Measurements from ENCODE around the gene SFXN3. TPM values are rescaled to one million over a fixed set of nuclear protein-coding genes. Genes with fewer than 3 reads are reported as not detected.
"Not testable (repeated sequence)": the region's sequence is repeated elsewhere in the genome, so short reads cannot be mapped to it uniquely, and the experiment has no call there.

The SFXN3 gene
- total RNA-seq, 1 donor from 2014 or later: 61.8 TPM

DNA sequence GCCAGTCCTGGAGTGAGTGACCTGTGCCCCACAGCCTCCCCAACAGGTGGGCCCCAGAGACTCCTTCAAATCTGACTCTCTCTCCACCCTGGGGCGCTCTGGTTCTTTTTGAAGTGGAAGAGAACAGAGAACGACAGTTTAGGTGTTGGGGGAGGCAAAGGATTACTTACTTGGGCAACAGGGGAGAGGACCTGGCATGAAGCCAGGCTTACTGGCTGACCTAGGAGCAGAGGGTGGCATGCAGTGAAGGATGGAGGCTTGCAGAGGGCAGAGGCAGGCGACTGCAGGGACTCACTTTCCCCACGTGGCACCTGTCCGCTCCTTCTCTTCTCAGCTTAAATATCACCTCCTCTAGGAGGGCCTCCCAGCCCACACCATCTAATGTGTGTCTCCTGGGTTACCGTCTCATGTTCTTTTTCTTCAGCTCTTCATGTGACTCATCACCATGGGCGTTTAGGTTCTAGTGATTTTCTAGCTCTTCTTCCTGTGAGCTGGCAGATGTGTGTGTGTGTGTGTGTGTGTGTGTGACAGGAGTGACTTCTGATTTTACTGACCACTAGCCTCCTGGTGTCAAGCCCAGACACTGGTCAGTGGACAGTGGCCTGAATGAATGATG lies 16.0 kb upstream of the SFXN3 start:
- DNase-seq (ENCODE audit: low read depth, low spot score): no peak

DNA sequence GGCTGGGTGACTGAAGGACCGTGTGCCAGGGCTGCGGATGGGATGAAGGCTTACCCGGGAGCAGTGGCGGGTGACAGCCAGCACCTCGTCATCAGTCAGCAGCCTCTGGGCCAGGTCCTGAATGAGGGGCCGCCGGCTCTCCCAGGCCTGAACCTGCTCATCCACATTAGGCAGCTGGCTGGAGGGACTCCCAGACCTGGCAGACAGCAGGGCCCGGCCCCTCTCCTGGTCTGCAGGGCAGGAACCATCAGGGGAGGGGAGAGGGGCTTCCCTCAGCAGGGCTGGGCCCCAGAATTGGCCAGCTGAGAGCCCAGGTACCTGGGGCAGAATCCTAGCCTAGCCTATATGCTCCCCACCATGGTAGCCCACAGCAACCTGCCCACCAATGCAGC lies 15.5 kb upstream of the SFXN3 start:
- no peak for DNase-seq (ENCODE audit: low read depth, low spot score)

DNA sequence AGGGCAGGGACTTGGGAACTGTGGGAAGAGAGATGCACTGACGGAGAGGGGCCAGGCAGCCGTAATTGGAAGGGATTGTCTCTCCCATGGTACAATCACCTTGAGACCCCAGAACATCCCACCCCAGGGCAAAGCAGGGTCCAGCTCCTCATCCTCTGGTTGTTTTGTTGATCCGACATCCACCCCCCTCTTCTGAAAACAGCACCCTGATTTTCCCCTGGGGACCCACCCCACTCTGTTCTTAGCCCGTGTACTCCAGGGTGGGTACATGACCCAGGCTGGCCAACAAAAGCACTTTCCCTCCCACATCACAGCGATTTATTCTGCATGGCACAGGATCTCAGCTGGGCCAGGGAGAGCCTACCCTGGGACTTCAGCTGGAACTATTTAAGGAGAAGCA lies 14.2 kb upstream of the SFXN3 start:
- DNase-seq (ENCODE audit: low read depth, low spot score): no peak

DNA sequence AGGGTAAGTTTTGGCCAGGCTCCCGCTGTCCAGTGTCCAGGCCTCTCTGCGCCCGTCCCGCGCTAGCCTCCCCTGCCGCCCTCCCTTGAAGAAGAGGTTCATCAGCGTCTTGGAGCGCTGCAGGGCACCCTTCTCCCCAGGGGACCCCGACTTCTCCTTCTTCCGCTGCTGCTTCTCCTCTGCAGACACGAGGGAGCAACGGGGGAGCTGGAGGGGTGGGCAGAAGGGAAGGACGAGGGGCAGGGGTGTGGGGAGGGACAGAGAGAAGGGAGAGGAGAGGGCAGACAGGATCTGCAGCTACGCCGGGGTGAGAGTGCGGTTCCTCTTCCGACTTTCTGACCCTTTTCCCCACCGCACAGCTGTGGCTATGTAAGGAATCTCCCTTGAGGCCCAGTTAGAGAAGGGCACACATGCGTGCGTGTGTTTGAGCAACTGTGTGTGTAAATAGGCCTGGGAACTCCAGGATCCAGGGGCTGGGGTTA lies 12.9 kb upstream of the SFXN3 start:
- DNase-seq (ENCODE audit: low read depth, low spot score): no peak

DNA sequence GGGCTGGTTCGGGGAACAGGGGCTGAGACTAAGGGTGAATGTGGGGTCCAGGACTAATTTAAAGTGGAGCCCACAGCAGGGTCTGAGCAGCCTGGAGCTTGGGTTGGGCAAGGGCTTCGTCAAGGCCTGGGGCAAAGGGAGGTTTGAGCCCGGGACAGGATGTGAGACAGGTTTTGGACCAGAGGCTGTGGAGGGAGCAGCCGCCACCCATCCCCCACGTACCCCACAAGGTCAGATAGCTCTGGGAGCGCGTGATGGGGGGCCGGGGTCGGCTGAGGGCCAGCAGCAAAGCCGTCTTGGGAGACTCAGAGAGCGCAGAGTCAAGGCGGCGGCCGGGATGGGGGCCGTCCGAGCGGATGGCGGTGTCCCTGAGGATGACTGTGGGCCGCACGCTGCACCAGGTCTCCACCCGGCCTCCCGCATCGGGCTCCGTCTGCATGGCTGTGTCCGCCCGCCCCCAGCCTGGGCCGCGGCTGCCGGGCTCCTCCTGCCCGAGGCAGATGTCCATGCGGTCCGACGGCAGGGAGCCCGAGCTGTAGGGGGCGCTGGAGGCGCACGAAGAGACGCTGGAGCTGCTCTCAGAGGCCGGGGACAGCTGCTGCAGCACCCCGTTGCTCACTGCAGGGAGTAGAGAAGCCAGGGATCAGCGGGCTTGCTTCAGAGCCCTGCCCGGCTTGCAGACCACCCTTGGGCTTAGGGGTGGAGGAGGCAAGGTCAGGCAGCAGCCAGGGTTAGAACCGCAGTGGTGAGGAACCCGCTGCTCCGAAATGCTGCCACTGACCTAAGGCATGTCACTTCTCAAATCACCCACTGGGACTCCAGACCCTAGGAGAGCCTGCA lies 12.2 kb upstream of the SFXN3 start:
- no peak for DNase-seq (ENCODE audit: low read depth, low spot score)

DNA sequence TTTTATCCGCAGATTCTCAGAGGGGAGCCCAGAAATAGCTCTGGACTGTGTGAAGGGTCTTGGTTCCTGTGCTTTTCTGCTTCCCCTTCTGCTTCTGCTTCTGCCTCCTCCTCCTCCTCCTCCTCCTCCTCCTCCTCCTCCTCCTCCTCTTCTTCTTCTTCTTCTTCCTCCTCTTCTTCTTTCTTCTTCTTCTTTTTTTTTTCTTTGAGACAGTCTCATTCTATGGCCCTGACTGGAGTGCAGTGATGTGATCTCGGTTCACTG lies 11.7 kb upstream of the SFXN3 start:
- no peak for DNase-seq (ENCODE audit: low read depth, low spot score)

DNA sequence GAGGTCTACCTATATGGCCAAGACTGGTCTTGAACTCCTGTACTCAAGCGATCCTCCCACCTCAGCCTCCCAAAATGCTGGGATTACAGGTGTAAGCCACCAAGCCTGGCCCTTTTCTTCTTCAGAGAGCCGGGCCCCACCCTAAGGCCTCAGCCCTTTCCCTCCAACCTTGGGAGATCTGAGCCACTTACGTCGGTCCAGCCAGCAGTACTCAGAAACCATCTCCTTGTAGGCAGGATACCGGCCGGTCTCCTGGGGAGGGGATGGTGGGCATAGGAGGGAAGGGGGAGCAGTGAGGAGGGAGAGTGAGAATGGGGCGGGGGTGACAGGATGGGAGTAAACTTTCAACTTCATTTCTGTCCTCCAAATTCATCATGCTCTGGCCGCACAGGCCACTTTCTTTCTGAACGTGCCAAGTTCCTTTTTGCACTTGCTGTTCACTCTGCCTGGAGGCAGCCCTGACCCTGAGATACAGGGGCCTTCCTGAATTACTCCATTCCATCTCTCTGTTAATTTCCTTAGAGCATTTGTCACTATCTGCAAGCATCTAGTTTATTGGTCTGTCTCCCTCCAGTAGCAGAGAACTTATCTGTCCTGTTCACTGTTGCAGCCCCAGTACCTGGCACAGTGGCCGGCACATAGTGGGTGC lies 10.5 kb upstream of the SFXN3 start:
- DNase-seq (ENCODE audit: low read depth, low spot score): no peak

DNA sequence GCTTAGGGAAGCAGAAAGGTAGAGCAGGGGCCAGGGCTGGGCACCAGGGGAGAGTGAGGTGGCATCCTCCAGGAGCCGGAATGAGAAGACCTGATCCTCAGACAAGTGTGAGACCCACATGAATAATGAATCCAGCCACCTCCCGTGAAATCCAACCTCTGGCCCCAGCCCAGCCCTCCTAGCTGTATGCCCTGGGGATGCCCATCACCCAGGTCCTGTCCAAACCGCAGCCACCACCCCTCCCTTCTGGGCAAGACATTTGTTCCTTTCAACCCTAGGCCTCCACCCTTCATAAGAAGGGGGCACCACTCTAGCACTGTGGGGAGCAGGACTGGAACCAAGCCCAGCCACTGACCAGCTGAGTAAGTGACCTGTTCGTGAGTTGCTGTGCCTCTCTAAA lies 9.8 kb upstream of the SFXN3 start:
- DNase-seq (ENCODE audit: low read depth, low spot score): no peak

DNA sequence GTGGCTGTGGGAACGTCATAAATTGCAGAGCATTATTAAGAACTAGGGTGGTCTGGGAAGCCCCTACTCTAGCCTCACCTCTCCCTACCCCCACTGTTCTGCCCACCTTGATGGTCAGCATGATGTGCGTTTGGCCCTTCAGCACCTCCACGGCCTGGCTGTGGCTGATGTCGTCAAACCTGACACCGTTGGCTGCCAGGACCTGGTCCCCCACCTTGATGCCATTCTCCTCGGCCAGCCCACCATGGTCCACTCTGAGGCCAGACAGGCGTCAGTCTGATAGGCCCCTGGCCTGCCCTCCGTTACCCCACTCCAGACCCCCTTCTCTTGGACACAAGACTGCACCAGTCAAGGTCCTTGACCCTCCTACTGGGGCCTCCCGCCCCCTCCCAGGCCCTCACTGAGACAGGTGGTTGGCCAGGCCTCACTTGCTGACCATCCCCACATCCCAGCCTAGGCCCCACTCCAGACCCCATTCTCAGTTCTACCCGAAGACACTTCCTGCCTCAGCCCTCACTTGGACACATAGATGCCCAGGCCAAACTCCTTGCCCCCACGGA lies 9.3 kb upstream of the SFXN3 start:
- DNase-seq (ENCODE audit: low read depth, low spot score): no peak

DNA sequence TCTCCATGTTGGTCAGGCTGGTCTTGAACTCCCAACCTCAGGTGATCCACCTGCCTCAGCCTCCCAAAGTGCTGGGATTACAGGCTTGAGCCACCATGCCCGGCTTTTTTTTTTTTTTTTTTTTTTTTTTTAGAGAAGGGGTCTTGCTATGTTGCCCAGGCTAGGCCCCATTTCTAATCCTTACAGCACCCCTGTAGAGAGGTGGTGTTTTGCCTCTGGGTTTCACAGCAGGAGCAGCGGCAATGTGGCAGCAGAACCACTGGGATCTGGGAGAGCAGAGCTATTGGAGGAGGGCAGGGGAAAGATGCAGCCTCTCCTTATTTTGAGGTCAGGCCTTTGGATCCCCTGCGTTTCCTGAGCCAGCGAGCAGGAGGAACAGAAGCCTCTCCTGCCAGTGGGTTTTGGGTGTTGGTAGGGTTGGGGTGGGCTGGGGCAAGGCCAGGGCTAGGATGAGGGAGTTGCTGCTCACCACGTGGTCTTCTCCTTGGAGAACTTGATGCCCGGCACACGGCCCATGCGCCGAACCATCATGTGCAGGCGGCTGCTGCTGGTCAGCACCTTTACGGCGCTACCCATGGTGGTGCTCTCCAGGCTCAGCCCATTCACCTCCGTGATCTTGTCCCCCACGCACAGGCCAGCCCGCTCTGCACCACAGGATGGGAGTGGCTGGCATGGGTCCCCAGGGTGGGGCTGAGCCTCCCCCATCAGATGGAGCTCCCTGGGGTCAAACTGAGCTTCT lies 7.9 kb upstream of the SFXN3 start:
- no peak for DNase-seq (ENCODE audit: low read depth, low spot score)

DNA sequence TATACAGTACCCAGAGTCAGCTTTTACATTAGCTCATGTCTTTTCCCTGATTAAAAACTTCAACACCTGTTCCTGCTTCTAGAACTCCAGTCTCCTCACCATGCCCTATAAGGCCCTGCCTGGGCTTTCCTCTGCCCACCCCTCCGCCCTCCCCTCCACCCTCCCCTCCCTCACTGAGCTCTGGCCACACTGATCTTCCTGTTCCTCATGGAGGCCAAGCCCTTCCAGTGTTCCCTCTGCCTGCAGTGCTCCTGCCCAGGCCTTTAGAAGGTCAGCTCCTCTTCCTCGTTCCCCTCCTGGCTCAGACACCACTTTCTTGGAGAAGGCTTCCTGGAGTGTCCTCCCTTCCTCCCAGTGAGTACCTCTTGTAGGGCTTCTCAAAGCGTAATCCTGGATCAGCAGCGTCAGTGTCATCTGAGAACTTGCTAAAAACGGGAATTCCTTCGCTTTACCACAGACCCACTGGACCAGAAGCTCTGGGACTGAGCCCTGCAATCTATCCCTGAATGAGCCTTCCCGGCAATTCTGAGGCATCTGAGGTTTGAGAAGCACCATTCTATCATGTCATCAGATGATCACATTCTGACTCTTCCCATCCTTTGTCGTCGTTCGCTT lies 3.8 kb upstream of the SFXN3 start:
- no peak for DNase-seq (ENCODE audit: low read depth, low spot score)

DNA sequence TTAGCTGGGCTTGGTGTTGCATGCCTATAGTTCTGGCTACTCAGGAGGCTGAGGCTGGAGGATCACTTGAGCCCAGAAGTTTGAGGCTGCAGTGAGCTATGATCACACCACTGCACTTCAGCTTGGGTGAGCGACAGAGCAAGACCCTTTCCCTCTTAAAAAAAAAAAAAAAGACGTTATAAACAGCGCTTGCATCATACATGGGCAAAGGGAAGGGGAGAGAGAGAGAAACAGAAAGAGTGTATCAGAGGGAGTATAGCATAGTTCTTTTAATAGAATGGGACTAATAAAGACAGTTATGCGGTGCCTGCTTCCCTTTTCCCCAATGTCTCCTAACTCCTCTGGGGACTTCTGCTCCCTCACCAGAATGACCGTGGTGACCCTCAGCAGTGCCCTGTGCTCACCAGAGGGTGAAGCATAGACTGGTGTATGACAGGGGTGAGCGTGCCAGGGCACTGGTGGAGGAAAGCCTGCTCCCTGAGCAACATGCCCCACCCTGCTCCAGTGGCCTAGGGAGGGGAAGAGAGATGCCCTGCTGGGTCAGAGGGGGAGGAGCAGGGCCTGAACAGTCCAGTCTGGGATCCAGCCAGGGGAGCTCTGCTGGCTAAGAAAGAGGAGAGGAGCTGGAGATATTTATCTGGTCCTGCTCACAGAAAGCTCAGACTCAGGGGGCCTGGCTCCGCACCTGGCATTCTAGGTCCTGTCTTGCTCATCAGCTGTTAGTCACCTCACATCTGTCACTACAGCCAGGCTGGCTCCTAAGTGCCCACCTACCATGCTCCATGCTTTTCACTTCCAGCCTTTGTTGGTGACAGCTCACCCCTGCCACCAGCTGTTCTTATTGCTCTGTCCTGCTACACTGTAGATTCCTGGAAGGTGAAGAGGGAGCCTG lies 2.3 kb upstream of the SFXN3 start:
- DNase-seq (ENCODE audit: low read depth, low spot score): no peak

DNA sequence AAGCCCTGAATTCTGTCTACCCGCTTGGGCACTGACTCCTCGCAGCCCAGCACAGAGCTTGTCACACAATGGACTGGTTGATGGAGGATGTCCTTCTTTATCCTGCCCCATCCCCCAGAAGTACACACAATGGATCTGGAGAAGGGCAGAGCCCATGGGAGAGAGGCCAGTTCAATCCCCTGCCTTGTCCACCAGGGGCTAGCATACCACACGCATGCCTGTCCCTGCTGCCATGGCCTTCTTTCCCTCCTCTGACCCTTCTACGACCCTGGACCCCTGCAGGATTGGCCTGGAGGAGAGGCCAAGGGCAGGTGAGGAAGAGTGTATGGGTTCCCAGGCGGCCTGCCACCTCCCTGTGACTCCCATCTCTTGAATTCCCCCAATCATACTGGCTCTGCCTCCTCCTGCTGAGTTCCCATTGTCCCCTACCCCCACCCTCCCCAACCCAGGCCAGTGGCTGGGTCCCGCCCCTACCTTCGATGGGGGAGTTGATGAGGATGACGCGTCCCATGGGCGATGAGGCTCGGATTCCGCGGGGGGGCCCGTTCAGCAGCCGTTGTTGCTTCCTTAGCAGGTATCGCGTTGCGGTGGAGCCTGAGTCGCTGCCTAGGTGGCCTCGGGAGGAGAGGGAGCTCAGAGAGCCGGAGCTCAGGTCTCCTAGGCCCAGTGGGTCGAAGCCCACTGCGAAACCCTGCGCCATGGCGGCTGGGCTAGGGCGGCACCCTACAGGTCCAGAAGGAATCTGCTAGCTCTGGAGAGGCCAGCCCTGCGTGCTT lies 1.3 kb upstream of the SFXN3 start:
- no peak for DNase-seq (ENCODE audit: low read depth, low spot score)

DNA sequence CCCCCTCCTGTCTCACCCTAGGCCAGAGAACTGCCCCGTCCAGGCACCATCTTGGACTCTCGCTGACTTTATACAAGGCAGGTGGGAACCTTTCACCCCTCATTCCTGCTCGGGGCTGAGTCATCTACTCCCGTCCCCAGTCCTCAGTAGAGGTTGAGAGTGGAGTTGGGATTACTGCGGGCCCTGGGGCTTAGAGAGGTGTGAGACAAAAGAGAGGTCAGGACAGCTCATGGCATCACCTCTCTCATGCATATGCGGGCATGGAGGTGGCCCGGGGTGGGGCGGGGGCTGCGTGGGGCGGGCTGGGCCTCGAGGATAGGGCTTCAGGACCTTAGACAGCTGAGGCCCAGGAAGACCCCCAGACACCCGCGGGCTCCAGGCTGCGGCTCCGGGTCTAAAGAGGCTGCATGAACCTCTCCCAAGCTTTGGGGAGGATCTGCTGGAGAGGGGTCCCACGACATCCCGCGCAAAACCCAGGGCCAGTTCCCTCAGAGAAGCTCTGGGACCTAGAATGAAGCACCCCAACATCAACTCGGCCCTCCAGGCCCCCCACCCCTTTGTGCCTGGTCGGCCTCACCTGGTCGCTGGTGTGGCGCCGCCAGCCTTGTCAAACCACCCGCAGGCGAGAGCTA lies 422 bp upstream of the SFXN3 start:
- DNase-seq (ENCODE audit: low read depth, low spot score): no peak

DNA sequence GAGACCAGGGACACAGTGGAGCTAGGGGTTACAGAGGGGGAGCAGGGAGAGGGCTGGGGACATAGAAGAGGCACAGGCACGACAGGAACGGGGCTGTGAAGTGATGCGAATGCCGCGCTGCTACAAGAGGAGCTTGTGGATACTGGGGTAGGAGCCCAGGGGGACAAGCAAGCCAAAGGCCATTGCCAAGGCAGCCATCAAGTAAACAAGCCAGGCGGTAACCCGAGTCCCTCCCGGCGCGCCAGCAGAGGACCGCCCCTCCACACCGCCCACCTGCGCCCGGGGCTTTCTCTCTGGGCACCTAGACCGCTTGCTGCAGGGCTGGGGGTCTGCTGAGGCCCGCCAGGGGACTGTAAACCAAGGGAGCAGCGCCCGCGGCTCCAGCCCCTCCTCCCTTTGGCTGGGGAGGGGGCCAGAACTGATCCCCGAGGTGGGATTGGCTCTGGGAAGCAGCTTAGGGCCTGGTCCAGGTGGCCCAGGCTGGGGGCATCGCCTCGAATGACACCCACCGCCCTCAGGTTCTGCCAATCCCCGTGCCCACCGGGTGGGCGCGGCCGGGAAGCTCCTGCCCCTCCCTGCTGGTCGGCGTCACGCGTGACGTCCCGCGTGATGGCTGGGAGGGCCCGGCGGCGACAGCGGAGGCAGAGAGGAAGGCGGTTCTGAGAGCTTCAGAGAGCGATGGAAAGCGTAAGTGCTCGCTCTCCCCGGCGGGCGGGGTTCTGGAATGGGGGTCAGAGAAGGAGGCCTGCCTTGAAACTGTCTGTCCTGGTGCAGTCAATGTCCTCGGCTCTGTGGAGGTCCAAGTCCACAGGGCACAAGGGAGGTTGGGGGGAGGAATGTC lies 982 bp downstream of the SFXN3 start:
- no peak for DNase-seq (ENCODE audit: low read depth, low spot score)

DNA sequence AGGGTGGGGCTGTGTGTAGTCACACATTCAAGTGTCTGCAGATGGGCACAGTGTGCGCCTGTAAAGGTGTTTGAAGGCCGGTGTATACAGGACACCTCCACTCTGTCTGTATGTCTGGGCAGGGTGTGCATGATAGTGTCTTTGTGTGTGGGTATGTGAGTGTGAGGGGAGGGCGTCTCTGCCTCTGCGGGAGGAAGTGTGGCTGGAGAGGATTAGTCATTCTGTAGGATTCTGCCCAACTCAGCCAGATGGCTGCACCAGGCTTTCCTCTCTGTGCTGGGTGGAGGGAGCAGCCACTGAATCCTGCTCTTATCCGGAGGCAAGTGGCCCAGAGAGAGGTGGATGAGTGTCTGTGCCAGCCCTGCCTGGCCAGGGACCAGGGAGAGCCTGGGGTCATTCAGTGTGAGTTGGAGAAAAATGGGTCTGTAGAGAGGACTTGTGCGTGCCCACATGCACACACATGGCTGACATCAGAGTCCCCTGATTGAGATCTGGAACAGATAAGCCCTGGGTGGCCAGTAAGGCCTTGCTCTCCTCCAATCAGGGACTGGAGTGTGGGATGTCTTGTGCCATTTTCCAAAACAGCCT lies 1.7 kb downstream of the SFXN3 start:
- peak; percentile 80 for DNase-seq (ENCODE audit: low read depth, low spot score)

DNA sequence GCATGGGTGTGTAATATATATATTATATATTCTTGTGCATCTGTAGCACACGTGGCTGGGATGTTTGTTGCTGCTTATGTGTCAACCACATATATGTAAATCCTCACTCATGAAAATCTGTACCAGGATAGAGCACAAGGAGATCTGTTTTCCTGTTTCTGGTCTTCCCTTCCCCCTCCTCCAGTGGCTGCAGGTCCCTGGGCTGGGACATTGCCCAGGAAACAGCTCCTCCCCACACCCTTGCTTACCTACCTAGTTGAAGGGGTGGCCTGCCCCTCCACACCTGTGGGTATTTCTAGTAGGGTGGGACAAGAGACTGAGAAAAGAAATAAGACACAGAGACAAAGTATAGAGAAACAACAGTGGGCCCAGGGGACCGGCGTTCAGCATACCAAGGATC lies 2.2 kb downstream of the SFXN3 start:
- DNase-seq (ENCODE audit: low read depth, low spot score): no peak

DNA sequence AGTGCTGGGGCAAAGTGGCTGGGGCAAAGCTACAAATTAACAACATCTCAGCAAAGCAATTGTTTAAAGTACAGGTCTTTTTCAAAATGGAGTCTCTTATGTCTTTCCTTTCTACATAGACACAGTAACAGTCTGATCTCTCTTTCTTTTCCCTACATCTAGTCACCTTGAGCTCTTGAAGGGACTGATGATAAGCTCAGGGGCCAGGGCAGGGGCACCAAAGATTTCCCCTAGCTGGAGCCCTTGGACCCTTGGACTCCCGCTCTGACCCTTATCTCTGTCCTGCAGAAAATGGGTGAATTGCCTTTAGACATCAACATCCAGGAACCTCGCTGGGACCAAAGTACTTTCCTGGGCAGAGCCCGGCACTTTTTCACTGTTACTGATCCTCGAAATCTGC lies 3.4 kb downstream of the SFXN3 start:
- not testable (repeated sequence) for DNase-seq (ENCODE audit: low read depth, low spot score)

Data from pulmonary artery endothelial cell (primary cell).